Measurements from ENCODE around the gene TMEM120B. TPM values are rescaled to one million over a fixed set of nuclear protein-coding genes. Genes with fewer than 3 reads are reported as not detected.
A peak's percentile ranks its signal among the peaks of the same experiment; 100 is the strongest.

Gene TMEM120B
- total RNA-seq, 4 donors from 2014 or later = 1.9 to 19.9 (median 4.5) TPM

DNA sequence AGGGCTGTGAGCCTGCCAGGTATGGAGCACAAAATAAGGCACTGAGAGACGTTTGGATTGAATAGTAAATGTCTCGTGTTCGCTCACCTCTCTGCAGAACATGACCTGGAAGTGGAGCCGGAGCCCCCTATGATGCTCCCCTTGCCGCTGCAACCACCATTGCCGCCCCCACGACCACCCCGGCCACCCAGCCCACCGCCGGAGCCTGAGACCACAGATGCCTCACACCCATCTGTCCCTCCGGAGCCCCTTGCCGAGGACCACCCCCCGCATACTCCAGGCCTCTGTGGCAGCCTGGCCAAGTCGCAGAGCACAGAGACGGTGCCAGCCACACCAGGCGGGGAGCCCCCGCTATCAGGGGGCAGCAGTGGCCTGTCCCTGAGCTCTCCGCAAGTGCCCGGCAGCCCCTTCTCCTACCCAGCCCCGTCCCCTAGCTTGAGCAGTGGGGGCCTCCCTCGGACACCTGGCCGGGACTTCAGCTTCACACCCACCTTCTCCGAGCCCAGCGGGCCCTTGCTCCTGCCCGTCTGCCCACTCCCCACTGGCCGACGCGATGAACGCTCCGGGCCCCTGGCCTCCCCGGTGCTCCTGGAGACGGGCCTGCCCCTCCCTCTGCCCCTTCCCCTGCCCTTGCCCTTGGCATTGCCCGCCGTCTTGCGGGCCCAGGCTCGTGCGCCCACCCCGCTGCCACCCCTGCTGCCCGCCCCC, 110.0 kb downstream of the TMEM120B start:
- TF ChIP-seq POLR2A (IDR thresholded peaks at IDR 0.05) (no peak), POLR2AphosphoS5 (IDR thresholded peaks at IDR 0.05) (no peak), EP300 (IDR thresholded peaks at IDR 0.05; ENCODE audit: low read depth) (no peak)
- TF ChIP-seq, protein P1, sequence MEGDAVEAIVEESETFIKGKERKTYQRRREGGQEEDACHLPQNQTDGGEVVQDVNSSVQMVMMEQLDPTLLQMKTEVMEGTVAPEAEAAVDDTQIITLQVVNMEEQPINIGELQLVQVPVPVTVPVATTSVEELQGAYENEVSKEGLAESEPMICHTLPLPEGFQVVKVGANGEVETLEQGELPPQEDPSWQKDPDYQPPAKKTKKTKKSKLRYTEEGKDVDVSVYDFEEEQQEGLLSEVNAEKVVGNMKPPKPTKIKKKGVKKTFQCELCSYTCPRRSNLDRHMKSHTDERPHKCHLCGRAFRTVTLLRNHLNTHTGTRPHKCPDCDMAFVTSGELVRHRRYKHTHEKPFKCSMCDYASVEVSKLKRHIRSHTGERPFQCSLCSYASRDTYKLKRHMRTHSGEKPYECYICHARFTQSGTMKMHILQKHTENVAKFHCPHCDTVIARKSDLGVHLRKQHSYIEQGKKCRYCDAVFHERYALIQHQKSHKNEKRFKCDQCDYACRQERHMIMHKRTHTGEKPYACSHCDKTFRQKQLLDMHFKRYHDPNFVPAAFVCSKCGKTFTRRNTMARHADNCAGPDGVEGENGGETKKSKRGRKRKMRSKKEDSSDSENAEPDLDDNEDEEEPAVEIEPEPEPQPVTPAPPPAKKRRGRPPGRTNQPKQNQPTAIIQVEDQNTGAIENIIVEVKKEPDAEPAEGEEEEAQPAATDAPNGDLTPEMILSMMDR (IDR thresholded peaks at IDR 0.05) = no peak
- in situ Hi-C loops (cut with MboI; ENCODE audit: low pct_ligation_motif_present in 1 of 4, low pct_unique_long_range_greater_than_20kb in 1 of 4, low sequenced_read_pairs in 3 of 4) = no loop called here
- DNase-seq = no peak
- H3K27ac ChIP-seq = no peak overlapping the region
- no peaks in the 10 kb centered on the region for H3K27me3 ChIP-seq
- H3K9me3 ChIP-seq = no peaks in the 10 kb centered on the region
- 94% methylated on average over 39 of the region's 39 CpGs; no CpG with 5 or more reads in 1 of the 2 donors for whole genome bisulfite sequencing, 2 donors (ENCODE audit: low coverage in 1 of 2)
- no peaks in the 10 kb centered on the region for H3K4me1 ChIP-seq
- no peak overlapping the region for H3K4me3 ChIP-seq
- intact Hi-C loops (cut with DNase I; ENCODE audit: low total_unique reads) = no loop called here
- H3K36me3 ChIP-seq = peaks cover 0 to 62% (median 30%) of the 10 kb centered on the region in 4 donors

DNA sequence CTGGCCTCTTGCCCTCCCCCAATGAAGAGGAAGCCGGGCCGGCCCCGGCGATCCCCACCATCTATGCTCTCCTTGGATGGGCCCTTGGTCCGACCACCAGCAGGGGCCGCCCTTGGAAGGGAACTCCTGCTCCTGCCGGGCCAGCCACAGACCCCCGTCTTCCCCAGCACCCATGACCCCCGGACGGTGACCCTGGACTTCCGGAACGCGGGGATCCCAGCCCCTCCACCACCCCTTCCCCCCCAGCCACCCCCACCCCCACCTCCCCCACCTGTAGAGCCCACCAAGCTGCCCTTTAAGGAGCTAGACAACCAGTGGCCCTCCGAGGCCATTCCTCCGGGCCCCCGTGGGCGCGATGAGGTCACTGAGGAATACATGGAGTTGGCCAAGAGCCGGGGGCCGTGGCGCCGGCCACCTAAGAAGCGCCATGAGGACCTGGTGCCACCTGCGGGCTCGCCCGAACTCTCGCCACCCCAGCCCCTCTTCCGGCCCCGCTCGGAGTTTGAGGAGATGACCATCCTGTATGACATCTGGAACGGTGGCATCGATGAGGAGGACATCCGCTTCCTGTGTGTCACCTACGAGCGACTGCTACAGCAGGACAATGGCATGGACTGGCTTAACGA, 110.7 kb downstream of the TMEM120B start:
- intact Hi-C loops (cut with DNase I; ENCODE audit: low total_unique reads) (no loop called here), in situ Hi-C loops (cut with MboI; ENCODE audit: low pct_ligation_motif_present in 1 of 4, low pct_unique_long_range_greater_than_20kb in 1 of 4, low sequenced_read_pairs in 3 of 4) (no loop called here)
- Histone ChIP-seq H3K27me3 (no peaks in the 10 kb centered on the region), H3K4me1 (no peaks in the 10 kb centered on the region), H3K9me3 (no peaks in the 10 kb centered on the region), H3K4me3 (no peak overlapping the region), H3K36me3 (peaks cover 0 to 62% (median 27%) of the 10 kb centered on the region in 4 donors), H3K27ac (no peak overlapping the region)
- no peak for DNase-seq
- 89% methylated on average over 35 of the region's 36 CpGs; no CpG with 5 or more reads in 1 of the 2 donors for WGBS, 2 donors (ENCODE audit: low coverage in 1 of 2)
- TF ChIP-seq, protein P1 (IDR thresholded peaks at IDR 0.05) = no peak
- TF ChIP-seq POLR2A (IDR thresholded peaks at IDR 0.05) = no peak
- no peak for TF ChIP-seq POLR2AphosphoS5 (IDR thresholded peaks at IDR 0.05)
- no peak for TF ChIP-seq EP300 (IDR thresholded peaks at IDR 0.05; ENCODE audit: low read depth)

DNA sequence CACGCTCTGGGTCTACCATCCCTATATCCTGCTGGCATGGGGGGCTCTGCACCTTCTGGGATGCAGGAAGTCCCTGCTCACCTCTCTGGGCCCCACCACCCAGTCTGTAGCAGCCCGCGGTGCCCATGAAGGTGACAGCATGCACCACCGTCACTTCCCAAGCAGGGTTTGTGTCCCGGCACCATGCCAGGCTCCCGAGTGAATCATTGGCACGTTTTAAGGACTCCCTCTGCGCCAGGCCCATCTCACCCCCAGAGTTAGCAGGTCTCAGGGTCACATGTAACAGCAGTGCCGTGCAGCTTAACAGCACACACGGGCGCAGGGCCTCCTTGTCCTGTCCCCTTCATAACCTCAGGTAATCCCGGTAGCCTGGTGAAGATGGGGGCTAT, 111.2 kb downstream of the TMEM120B start:
- no peaks in the 10 kb centered on the region for H3K9me3 ChIP-seq
- H3K27ac ChIP-seq = no peak overlapping the region
- no peaks in the 10 kb centered on the region for H3K4me1 ChIP-seq
- no peaks in the 10 kb centered on the region for H3K27me3 ChIP-seq
- no peak overlapping the region for H3K4me3 ChIP-seq
- WGBS, 2 donors (ENCODE audit: low coverage in 1 of 2) = 84% methylated on average over 12 of the region's 12 CpGs; no CpG with 5 or more reads in 1 of the 2 donors
- intact Hi-C loops (cut with DNase I; ENCODE audit: low total_unique reads) (no loop called here), in situ Hi-C loops (cut with MboI; ENCODE audit: low pct_ligation_motif_present in 1 of 4, low pct_unique_long_range_greater_than_20kb in 1 of 4, low sequenced_read_pairs in 3 of 4) (no loop called here)
- H3K36me3 ChIP-seq = peaks cover 0 to 64% (median 28%) of the 10 kb centered on the region in 4 donors
- no peak for DNase-seq
- TF ChIP-seq POLR2A (IDR thresholded peaks at IDR 0.05) = no peak
- no peak for TF ChIP-seq EP300 (IDR thresholded peaks at IDR 0.05; ENCODE audit: low read depth)
- TF ChIP-seq, protein P1 (IDR thresholded peaks at IDR 0.05) = no peak
- TF ChIP-seq POLR2AphosphoS5 (IDR thresholded peaks at IDR 0.05) = no peak

DNA sequence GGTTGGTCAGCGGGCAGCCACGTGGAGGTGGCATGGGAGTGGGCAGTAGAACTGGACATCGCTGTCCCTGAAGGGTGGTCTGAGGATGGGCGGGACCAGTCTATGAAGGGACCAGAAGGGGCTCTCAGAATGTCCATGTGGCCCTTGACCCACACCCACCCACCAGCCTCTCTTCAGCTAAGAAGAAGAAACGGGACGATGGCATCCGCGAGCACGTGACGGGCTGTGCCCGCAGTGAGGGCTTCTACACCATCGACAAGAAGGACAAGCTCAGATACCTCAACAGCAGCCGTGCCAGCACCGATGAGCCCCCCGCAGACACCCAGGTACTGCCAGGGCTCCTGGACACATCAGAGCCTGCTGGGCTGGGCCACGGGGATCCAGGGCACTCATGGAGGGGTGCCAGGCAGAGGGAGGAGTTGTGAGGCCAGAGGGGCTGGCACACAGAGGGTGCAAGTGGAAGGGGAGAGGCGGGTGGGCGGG, 112.5 kb downstream of the TMEM120B start:
- Histone ChIP-seq H3K4me3 (no peak overlapping the region), H3K9me3 (no peaks in the 10 kb centered on the region), H3K27ac (no peak overlapping the region), H3K27me3 (no peaks in the 10 kb centered on the region), H3K4me1 (no peaks in the 10 kb centered on the region), H3K36me3 (peaks cover 0 to 63% (median 27%) of the 10 kb centered on the region in 4 donors)
- TF ChIP-seq POLR2A (IDR thresholded peaks at IDR 0.05) = peak; percentile 12
- TF ChIP-seq, protein P1 (IDR thresholded peaks at IDR 0.05) = no peak
- WGBS, 2 donors (ENCODE audit: low coverage in 1 of 2) = 87 to 88% methylated on average over 9 to 18 of the region's 18 CpGs
- no peak for DNase-seq
- in situ Hi-C loops (cut with MboI; ENCODE audit: low pct_ligation_motif_present in 1 of 4, low pct_unique_long_range_greater_than_20kb in 1 of 4, low sequenced_read_pairs in 3 of 4) (no loop called here), intact Hi-C loops (cut with DNase I; ENCODE audit: low total_unique reads) (no loop called here)

Measured in transverse colon (tissue), 4 donors.